T-cell (primary cell): ENCODE results near the gene CALU. TPM values are rescaled to one million over a fixed set of nuclear protein-coding genes. Genes with fewer than 3 reads are reported as not detected.

ENCODE experiments used
- ATAC-seq, 4 experiments: fragments of 200-7000 bp in 3 of 4; fragments of 150-1000 bp in 1 of 4; cut with Tn5 transposase; replicated peaks in 1 of 4; 1 replicate in 3 of 4; 2 replicates in 1 of 4; pipeline ENCODE4 v1.10.0; 2021; ENCODE audit warnings: moderate library complexity in 3 of 4, mild to moderate bottlenecking in 2 of 4, moderate number of reproducible peaks in 1 of 4
- CTCF ChIA-PET, 2 donors: fragments of 300-600 bp; sonication (Branson Sonifier 250); formaldehyde crosslinking; loops; one replicate each; lab custom pipeline; 2022; ENCODE audit warnings: antibody characterized with exemption in 2 of 2; lab: Charles Lee
- POLR2A ChIA-PET, 2 donors: fragments of 300-600 bp; sonication (Branson Sonifier 250); formaldehyde crosslinking; loops; one replicate each; lab custom pipeline; 2022; ENCODE audit warnings: antibody characterized with exemption in 2 of 2; lab: Charles Lee
- DNase-seq, 35 experiments: peaks; one replicate each; pipeline versions ENCODE4 v3.0.0 to v3.0.0-alpha.2; 2013 to 2023
- H3K27ac ChIP-seq: one replicate; pipeline ENCODE4 v1.5.1; 2013; ENCODE audit warnings: low read length
- H3K27me3 ChIP-seq, 2 experiments: replicated peaks in 1 of 2; 1 replicate in 1 of 2; 2 replicates in 1 of 2; pipeline versions ENCODE4 v1.6.1 to v1.7.0; 2013; ENCODE audit warnings: low read length in 1 of 2, mixed read lengths in 1 of 2; ENCODE audit not compliant: control insufficient read depth in 2 of 2, insufficient read depth in 2 of 2; ENCODE audit errors: extremely low read depth in 1 of 2
- H3K36me3 ChIP-seq, 2 donors: 1 replicate in 1 of 2; 2 replicates in 1 of 2; pipeline versions ENCODE4 v1.6.1 to v1.7.0; 2013; ENCODE audit warnings: low read length in 1 of 2; ENCODE audit not compliant: control insufficient read depth in 2 of 2, insufficient read depth in 1 of 2; ENCODE audit errors: extremely low read depth in 1 of 2
- H3K4me1 ChIP-seq, 2 experiments: 1 replicate in 1 of 2; 2 replicates in 1 of 2; pipeline versions ENCODE4 v1.6.1 to v1.7.0; 2013; ENCODE audit warnings: low read length in 2 of 2, mixed read lengths in 1 of 2; ENCODE audit not compliant: insufficient read depth in 2 of 2, control insufficient read depth in 1 of 2; ENCODE audit errors: extremely low read depth in 1 of 2
- H3K4me3 ChIP-seq, 2 donors: 1 replicate in 1 of 2; 2 replicates in 1 of 2; pipeline versions ENCODE4 v1.5.1 to v1.7.0; 2013; ENCODE audit warnings: mild to moderate bottlenecking in 2 of 2, low read length in 1 of 2, moderate library complexity in 1 of 2; ENCODE audit not compliant: control insufficient read depth in 1 of 2; ENCODE audit errors: extremely low read depth in 1 of 2
- H3K9me3 ChIP-seq: 2 replicates; pipeline ENCODE4 v1.7.0; 2013
- H3K27ac Mint-ChIP-seq, 2 donors: one replicate each; pipeline ENCODE4 v1.8.0; 2020 to 2021; ENCODE audit warnings: mild to moderate bottlenecking in 2 of 2, mixed read lengths in 2 of 2
- H3K27me3 Mint-ChIP-seq, 2 donors: one replicate each; pipeline ENCODE4 v1.8.0; 2021 to 2022; ENCODE audit warnings: mixed read lengths in 2 of 2
- H3K36me3 Mint-ChIP-seq: one replicate; pipeline ENCODE4 v1.8.0; 2021; ENCODE audit warnings: mixed read lengths
- H3K4me1 Mint-ChIP-seq, 3 donors: one replicate each; pipeline ENCODE4 v1.8.0; 2020 to 2022; ENCODE audit warnings: mixed read lengths in 3 of 3, mild to moderate bottlenecking in 1 of 3
- H3K4me3 Mint-ChIP-seq, 3 donors: one replicate each; pipeline ENCODE4 v1.8.0; 2020 to 2022; ENCODE audit warnings: mild to moderate bottlenecking in 3 of 3, mixed read lengths in 3 of 3, moderate library complexity in 3 of 3
- H3K9me3 Mint-ChIP-seq, 3 donors: one replicate each; pipeline ENCODE4 v1.8.0; 2020 to 2022; ENCODE audit warnings: mixed read lengths in 3 of 3
- WGBS: methylation state at CpG from one replicate; pipeline ENCODE4 v1.1.5; 2013; ENCODE audit warnings: missing lambda C conversion rate; ENCODE audit not compliant: insufficient coverage; 5-methylcytosine and 5-hydroxymethylcytosine counted together
- total RNA-seq, 35 experiments: library from RNA in 6 of 35; stranded (reverse) in 6 of 35; fragments of 120-200 nt in 1 of 35; gene quantifications; one replicate each; pipeline versions ENCODE4 v1.2.1 to v1.2.4 and lab custom pipeline; 2013 to 2026

The CALU gene
- total RNA-seq, 5 donors from 2014 or later (not counting 1 experiment from before 2014, with no cell fraction given), result 15.8 to 23.4 (median 16.7) TPM

GRCh38 chr7:128796327-128796726 is 57.2 kb downstream of the CALU start:
- Histone ChIP-seq H3K9me3 (no peaks in the 10 kb centered on the region), H3K4me1 (peaks cover 0 to 16% of the 10 kb centered on the region in 2 experiments), H3K36me3 (peaks cover 0 to 2% of the 10 kb centered on the region in 2 donors), H3K27me3 (no peaks in the 10 kb centered on the region), H3K4me3 (no peak overlapping the region), H3K27ac (no peak overlapping the region)
- H3K36me3 Mint-ChIP-seq, result peaks cover 10% of the 10 kb centered on the region
- no peak overlapping the region for H3K4me3 Mint-ChIP-seq
- POLR2A ChIA-PET, result no interaction called here
- CTCF ChIA-PET, result interaction anchor here in 1 of 2 donors (0.6 to 0.8 kb wide), 2 partner anchors 67 to 494 kb away, joined by 3 read pairs; no protein-coding TSS in a partner anchor
- ATAC-seq, result no peak
- H3K27ac Mint-ChIP-seq, result no peak overlapping the region
- H3K9me3 Mint-ChIP-seq, result no peaks in the 10 kb centered on the region
- DNase-seq, result no peak
- no peaks in the 10 kb centered on the region for H3K27me3 Mint-ChIP-seq
- peaks cover 6 to 8% (median 7%) of the 10 kb centered on the region in 3 donors for H3K4me1 Mint-ChIP-seq
- 100% methylated on average over 4 of the region's 5 CpGs for WGBS

- ChIA-PET CTCF (no interaction called here), POLR2A (no interaction called here)
- no peaks in the 10 kb centered on the region for H3K27me3 ChIP-seq
- Mint-ChIP-seq H3K27me3 (no peaks in the 10 kb centered on the region), H3K9me3 (no peaks in the 10 kb centered on the region), H3K27ac (no peak overlapping the region), H3K4me1 (no peaks in the 10 kb centered on the region), H3K4me3 (no peak overlapping the region), H3K36me3 (peaks cover 11% of the 10 kb centered on the region)
- no CpG with 5 or more reads among the region's 2 CpGs for WGBS
- H3K36me3 ChIP-seq, result peaks cover 0 to 2% of the 10 kb centered on the region in 2 donors
- H3K4me3 ChIP-seq, result no peak overlapping the region
- ATAC-seq (no peak), DNase-seq (no peak)
- no peaks in the 10 kb centered on the region for H3K9me3 ChIP-seq
- no peaks in the 10 kb centered on the region for H3K4me1 ChIP-seq
- H3K27ac ChIP-seq, result no peak overlapping the region
These were observed 60.3 kb downstream of the CALU start for GRCh38 chr7:128799451-128799850.

GRCh38 chr7:128800567-128800966 is 61.4 kb downstream of the CALU start:
- no peak overlapping the region for H3K4me3 Mint-ChIP-seq
- no peak for ATAC-seq

GRCh38 chr7:128801003-128801402 is 61.8 kb downstream of the CALU start:
- Histone ChIP-seq H3K4me3 (no peak overlapping the region), H3K36me3 (peaks cover 4 to 9% of the 10 kb centered on the region in 2 donors), H3K27me3 (no peaks in the 10 kb centered on the region), H3K9me3 (no peaks in the 10 kb centered on the region), H3K4me1 (no peaks in the 10 kb centered on the region), H3K27ac (no peak overlapping the region)
- POLR2A ChIA-PET, result no interaction called here
- DNase-seq (no peak), ATAC-seq (no peak)
- Mint-ChIP-seq H3K36me3 (peaks cover 14% of the 10 kb centered on the region), H3K4me1 (no peaks in the 10 kb centered on the region), H3K27ac (no peak overlapping the region), H3K9me3 (no peaks in the 10 kb centered on the region), H3K4me3 (no peak overlapping the region), H3K27me3 (no peaks in the 10 kb centered on the region)
- CTCF ChIA-PET, result interaction anchor here in 1 of 2 donors (0.9 kb wide), 1 partner anchor 760 kb away, joined by 4 read pairs; no protein-coding TSS in a partner anchor
- 93% methylated on average over 7 of the region's 9 CpGs for WGBS

More at GRCh38 chr7:128800567-128800966, 61.4 kb downstream of the CALU start:
- H3K27me3 Mint-ChIP-seq, result no peaks in the 10 kb centered on the region
- Histone ChIP-seq H3K27me3 (no peaks in the 10 kb centered on the region), H3K4me1 (no peaks in the 10 kb centered on the region), H3K9me3 (no peaks in the 10 kb centered on the region), H3K36me3 (peaks cover 4 to 6% of the 10 kb centered on the region in 2 donors), H3K4me3 (no peak overlapping the region), H3K27ac (no peak overlapping the region)
- peaks cover 14% of the 10 kb centered on the region for H3K36me3 Mint-ChIP-seq
- H3K27ac Mint-ChIP-seq, result no peak overlapping the region
- no peak for DNase-seq
- WGBS, result 100% methylated on average over 1 of the region's 3 CpGs
- CTCF ChIA-PET, result interaction anchor here in 1 of 2 donors (0.9 kb wide), 1 partner anchor 760 kb away, joined by 4 read pairs; no protein-coding TSS in a partner anchor
- POLR2A ChIA-PET, result no interaction called here
- no peaks in the 10 kb centered on the region for H3K9me3 Mint-ChIP-seq
- H3K4me1 Mint-ChIP-seq, result no peaks in the 10 kb centered on the region

- Mint-ChIP-seq H3K27me3 (no peaks in the 10 kb centered on the region), H3K9me3 (no peaks in the 10 kb centered on the region), H3K4me1 (no peaks in the 10 kb centered on the region), H3K36me3 (peaks cover 21% of the 10 kb centered on the region), H3K27ac (no peak overlapping the region), H3K4me3 (no peak overlapping the region)
- Histone ChIP-seq H3K27me3 (no peaks in the 10 kb centered on the region), H3K27ac (no peak overlapping the region), H3K36me3 (peaks cover 4 to 15% of the 10 kb centered on the region in 2 donors), H3K4me3 (no peak overlapping the region), H3K4me1 (no peaks in the 10 kb centered on the region), H3K9me3 (no peaks in the 10 kb centered on the region)
- DNase-seq, result no peak
- WGBS, result no CpG with 5 or more reads among the region's 2 CpGs
- ATAC-seq, result no peak
- ChIA-PET POLR2A (no interaction called here), CTCF (no interaction called here)
These were observed 62.7 kb downstream of the CALU start for GRCh38 chr7:128801667-128802418.

- no peak overlapping the region for H3K27ac ChIP-seq
- H3K4me3 ChIP-seq, result no peak overlapping the region
- no peaks in the 10 kb centered on the region for H3K9me3 ChIP-seq
- POLR2A ChIA-PET, result no interaction called here
- Mint-ChIP-seq H3K9me3 (no peaks in the 10 kb centered on the region), H3K4me1 (no peaks in the 10 kb centered on the region), H3K36me3 (peaks cover 23% of the 10 kb centered on the region), H3K27me3 (no peaks in the 10 kb centered on the region), H3K4me3 (no peak overlapping the region), H3K27ac (no peak overlapping the region)
- H3K36me3 ChIP-seq, result peaks cover 9 to 15% of the 10 kb centered on the region in 2 donors
- 100% methylated on average over 1 of the region's 6 CpGs for WGBS
- DNase-seq, result no peak
- ATAC-seq, result no peak
- CTCF ChIA-PET, result interaction anchor here in 1 of 2 donors (0.6 kb wide), 1 partner anchor 96 kb away, joined by 9 read pairs; no protein-coding TSS in a partner anchor
- no peaks in the 10 kb centered on the region for H3K27me3 ChIP-seq
- no peaks in the 10 kb centered on the region for H3K4me1 ChIP-seq
These were observed 65.3 kb downstream of the CALU start for GRCh38 chr7:128804484-128804883.
